HG03280 (cell line): ENCODE data around the gene DBF4B.

Source experiments
- ATAC-seq: cut with Tn5 transposase; IDR thresholded peaks from one replicate; pipeline ENCODE4 v1.9.1; 2021; ENCODE audit warnings: mild to moderate bottlenecking, moderate library complexity; ENCODE audit not compliant: unreplicated experiment

DBF4B gene

GRCh38 chr17:44775838-44776621 is 67.6 kb downstream of the DBF4B start:
- ATAC-seq: no peak

GRCh38 chr17:44776628-44777393 is 68.3 kb downstream of the DBF4B start:
- ATAC-seq: no peak

- no peak for ATAC-seq
Measured at GRCh38 chr17:44777394-44778348, 69.2 kb downstream of the DBF4B start.

GRCh38 chr17:44778656-44779210 is 70.3 kb downstream of the DBF4B start:
- no peak for ATAC-seq

- peak; percentile 38 for ATAC-seq
Measured at GRCh38 chr17:44779211-44780025, 71.0 kb downstream of the DBF4B start.

GRCh38 chr17:44780161-44780560 is 71.7 kb downstream of the DBF4B start:
- ATAC-seq: no peak

- no peak for ATAC-seq
Measured at GRCh38 chr17:44780845-44781480, 72.5 kb downstream of the DBF4B start.

GRCh38 chr17:44781551-44782325 is 73.3 kb downstream of the DBF4B start:
- ATAC-seq: no peak

GRCh38 chr17:44782326-44782850 is 73.9 kb downstream of the DBF4B start:
- ATAC-seq: no peak

- ATAC-seq: no peak
Measured at GRCh38 chr17:44785921-44786320, 77.5 kb downstream of the DBF4B start.

GRCh38 chr17:44786551-44787081 is 78.2 kb downstream of the DBF4B start:
- no peak for ATAC-seq

- ATAC-seq: no peak
Measured at GRCh38 chr17:44787271-44787940, 78.9 kb downstream of the DBF4B start.

GRCh38 chr17:44788139-44788538 is 79.7 kb downstream of the DBF4B start:
- ATAC-seq: no peak

- no peak for ATAC-seq
Measured at GRCh38 chr17:44792276-44792675, 83.8 kb downstream of the DBF4B start.

- no peak for ATAC-seq
Measured at GRCh38 chr17:44793885-44794842, 85.7 kb downstream of the DBF4B start.

GRCh38 chr17:44794851-44795413 is 86.5 kb downstream of the DBF4B start:
- ATAC-seq: no peak
